NCI-H2029 treated with DMSO at 0.1 percent for 48 hours (cell line): ENCODE data around the gene MXI1.
A peak's percentile ranks its signal among the peaks of the same experiment; 100 is the strongest.

ENCODE experiments used
- DNase-seq: peaks from one replicate; lab custom pipeline; 2025; lab: John Stamatoyannopoulos, UW

MXI1 gene

DNA sequence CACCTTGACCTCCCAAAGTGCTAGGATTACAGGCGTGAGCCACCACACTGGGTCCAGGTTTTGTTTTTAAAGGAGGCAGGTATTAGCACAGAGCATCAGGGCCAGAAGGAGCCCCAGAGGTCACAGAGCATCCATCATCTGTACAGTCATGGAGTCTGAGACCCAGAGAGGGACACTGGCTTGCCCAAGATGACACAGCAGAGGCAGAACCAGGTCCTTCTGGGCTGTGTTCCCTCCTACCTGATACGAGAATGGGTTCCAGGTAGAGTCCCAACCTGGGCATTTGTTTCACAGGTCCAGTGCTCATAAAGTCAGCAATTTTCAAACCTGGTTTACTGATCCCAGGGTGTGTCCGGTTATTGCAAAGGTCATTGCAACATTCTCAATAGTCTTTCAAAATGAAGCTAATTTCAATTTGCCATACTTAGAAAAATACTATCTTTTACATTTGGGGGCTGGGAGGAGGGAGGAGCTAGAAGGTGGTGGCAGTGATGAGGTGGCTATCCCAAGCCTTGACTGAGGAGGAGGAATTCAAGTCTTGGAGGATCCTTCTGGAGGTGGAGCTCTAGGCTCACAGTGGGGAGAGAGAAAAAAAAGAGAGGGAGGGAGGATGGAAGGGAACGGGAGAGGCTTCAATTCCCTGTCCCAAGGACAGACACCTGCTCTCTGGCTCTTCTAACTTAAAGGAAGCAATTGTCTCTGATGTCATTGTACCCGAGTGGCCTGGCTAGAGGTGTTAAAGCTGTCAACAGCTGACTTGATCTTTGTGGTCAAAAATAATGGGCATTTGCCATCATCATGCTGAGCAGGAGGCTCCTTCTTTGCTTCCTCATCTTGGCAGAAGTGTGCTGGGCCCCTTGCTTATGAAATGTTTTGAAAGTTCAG lies 8.1 kb downstream of the MXI1 start:
- no peak for DNase-seq

DNA sequence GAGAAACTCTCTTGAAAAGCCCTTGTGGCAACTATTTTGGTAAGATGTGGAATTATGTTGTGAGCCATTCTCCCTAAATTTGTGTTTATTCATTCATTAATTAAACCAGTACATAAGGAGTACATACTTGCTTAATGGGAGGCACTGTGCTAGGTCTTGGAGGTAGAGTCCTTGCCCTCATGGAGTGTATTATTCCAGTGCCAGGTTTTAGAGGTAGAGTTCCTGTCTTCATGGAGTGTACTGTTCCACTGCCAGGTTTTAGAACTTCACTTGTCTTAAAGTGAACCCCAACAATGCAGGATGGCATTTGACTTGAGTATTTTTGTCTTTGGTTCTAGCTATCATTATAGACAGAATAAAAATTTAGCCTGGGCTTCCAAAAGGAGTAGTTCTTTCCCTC lies 8.8 kb downstream of the MXI1 start:
- DNase-seq: no peak

DNA sequence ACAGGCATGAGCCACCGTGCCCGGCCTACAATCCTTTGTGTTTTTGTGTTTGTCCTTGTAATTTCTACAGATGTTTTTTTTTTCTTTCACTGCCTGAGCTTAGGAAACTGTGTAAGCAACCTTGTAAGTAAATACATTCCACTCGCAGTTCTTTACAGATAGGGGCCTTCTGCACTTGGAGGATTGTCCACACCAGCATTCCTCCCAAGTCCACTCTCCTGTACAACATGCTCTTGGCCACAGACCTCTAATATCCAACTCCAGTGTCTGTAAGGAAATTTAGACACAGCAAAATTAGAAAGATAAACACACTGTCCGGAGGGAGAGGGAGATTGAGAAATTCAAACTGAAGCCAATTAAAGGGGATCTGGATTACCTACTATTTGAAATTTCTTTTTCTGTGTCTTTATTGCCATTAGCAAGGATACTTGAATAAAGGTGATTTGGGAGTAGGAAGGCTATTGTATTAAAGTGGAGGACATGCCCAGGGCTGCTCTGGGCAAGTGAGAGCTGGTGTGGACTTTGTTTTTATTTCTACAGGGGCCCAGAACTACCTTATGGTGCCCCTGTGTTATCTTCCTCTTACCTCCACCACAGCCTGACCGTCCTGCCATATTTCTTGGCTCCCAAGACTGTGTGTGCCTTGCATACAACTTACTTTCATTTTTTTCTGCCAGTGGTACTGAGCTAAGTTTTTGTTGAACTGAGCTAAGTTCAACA lies 9.7 kb downstream of the MXI1 start:
- DNase-seq: no peak

DNA sequence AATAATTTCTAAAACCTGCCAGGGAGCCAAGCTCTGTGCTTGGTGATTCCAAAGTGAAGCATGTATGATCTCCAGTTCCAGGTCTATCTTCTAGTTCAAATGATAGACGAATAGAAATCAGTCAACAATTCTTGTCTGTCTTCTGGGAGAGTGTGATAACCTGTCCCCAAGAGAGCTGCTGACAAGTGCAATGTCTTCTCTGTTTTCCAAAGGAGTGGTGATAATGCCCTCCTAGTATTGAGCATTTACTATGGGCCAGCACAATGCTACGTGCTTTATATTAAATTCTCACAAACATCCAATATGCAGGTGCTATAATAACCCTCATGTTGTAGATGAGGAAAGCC lies 10.2 kb downstream of the MXI1 start:
- no peak for DNase-seq

DNA sequence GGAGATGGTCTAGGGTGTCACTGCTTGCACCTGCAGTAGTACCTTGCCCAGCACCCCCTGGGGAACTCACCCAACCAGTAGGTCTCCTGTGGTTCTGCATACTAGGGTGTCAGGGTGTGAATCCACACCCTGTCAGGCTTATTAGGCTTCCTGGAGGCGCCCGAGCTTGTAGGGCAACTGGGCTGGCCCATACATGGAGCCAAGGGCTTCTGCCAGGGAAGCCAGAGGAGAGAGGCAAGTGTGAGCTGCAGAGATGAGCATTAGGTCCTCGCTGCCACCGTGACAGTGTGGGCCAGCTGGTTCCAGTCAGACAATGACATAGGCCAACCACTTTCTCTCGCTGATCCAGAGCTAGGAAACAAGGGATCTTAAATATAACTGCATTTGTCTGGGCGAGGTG lies 11.2 kb downstream of the MXI1 start:
- no peak for DNase-seq

DNA sequence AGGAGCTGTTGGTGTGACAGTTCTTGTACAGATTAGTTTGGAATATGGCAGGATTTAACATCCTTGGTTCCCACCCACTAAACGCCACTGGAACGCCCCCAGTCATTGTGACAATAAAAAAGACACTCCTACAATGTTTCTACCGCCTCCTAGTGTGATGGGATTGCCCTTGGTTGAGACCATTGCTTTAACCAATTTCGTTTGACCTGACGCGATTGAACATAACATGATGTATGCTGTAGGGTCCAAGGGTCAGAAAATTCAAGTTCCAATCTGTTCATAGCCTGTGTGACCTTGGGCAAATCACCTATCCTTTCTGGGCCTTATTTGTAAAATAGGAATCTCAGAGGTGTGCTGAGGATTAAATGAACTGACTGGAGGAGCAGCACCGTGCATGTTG lies 12.5 kb downstream of the MXI1 start:
- DNase-seq: no peak

DNA sequence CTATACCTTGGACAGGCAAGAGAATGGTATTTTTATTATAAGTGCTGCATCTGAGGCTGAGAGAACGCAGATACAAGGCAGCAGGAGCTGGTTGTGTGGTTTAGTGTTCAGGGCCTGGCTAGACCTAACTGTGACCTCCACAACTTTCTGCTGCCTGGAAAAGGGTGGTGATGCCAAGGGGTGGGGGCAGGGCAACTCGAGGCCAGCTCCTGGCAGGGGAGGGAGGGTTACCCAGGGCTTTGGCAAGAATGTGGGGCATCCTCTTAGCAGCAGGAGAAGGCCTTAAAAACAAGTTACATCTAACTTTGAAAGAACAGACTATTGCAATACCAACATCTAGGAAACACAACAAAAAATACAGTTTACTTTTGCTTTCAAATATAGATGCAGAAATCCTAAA lies 13.0 kb downstream of the MXI1 start:
- DNase-seq: no peak

DNA sequence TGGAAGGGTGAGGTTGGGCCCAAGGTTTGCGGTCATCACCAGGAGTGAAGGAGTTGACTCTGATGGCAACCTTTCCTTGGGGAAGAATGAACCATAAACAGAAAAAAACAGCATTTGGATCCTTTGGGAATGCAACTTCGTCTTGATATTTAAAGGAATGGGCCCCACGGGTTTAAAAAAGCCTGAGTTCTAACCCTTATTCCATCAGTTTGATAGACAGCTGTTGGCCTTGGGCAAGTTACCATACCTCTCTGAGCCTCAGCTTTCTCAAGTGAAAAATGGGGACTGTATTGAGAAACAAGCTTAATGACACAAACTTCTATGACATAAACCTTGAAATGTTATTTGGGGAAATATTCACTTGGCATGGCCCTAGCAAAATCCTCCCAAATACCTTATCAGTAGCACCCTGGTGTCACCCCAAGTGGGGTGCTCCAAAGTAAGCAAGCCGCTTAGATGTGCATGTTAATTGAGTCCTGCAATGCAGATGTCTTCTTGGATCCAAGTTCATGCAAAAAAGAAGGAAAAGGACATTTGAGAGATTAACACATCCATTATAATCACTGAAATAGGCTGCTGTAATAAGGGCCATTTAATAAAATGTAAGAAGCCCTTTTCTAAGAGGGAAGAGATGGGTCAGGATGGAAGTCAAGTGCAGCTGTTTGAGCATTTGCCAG lies 13.8 kb downstream of the MXI1 start:
- DNase-seq: no peak

DNA sequence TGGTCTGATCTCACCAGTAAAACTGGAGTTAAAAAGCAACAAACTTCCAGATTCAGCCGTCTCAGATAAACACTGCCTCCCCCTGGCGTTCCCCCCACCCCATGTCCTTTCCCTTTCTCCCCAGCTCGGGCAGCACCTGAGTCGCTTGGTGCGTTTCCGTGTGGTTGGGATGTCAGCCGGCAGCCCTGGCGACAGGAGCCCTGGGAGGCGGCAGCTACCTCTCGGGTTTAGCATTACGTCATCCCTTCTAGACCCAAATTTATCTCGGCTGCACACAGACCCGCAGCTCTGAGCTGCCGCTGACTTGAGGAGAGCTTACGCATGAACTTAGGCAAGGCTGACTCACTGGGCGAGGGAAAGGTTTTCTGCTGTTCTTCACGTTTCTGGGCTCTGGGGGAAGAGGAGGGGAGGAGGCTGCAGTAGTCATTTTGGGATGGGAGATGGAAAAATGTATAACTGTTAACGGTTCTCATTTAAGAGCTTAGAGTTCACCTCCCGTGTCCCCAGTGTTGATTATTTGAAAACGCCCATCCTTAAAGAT lies 14.4 kb downstream of the MXI1 start:
- DNase-seq: no peak

DNA sequence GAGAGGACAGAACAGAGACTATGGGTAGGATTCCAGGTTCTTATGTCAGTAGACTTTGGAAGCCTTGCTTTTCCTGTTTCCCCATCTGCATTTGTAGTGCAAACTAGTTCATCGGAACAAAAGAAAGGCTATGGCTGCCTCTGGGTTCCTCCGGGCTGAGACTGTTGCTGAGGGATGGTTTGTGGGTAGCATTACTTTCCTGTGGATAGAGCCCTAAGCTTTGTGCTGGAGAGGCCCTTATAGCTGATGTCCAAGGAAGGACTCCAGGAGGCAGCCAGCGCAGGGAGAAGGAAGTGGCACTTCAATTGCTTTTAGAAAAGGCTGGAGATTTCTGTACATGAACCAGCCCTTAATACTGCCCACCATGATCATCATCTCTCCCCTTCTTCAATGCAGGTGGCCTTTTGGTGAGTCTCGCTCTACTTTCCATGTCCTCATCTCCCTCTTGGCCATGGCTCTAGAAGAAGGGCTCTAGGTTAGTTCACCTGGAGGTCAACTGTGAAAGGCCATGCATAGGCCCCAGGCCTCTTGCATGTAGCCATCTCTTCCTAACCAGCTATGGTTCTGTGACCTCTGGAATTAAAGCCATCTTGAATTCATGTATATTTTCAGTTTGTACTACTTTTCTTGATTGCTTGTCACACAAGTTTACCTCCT lies 15.4 kb downstream of the MXI1 start:
- no peak for DNase-seq

DNA sequence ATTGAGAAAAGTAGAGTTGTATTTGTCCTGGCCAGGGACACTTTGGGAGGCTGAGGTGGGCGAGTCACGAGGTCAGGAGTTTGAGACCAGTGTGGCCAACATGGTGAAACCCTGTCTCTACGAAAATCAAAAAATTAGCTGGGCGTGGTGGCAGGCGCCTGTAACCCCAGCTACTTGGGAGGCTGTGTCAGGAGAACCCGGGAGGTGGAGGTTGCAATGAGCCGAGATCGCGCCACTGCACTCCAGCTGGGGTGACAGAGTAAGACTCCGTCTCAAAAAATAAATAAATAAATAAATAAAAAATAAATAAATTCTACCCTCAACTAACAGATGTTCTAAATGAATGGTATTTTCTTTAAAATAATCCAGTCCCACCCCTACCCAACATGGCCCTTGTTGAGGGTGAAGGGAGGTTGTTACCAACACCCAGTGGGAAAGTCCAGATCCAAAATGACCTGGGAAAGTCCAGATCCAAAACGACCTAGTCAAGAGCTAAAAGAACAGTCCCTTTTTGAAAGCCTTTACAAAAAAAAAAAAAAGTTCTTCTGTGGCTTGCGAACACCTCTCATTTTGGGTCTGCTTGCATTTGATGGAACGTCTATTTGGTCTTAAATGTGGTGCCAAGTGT lies 16.0 kb downstream of the MXI1 start:
- no peak for DNase-seq

DNA sequence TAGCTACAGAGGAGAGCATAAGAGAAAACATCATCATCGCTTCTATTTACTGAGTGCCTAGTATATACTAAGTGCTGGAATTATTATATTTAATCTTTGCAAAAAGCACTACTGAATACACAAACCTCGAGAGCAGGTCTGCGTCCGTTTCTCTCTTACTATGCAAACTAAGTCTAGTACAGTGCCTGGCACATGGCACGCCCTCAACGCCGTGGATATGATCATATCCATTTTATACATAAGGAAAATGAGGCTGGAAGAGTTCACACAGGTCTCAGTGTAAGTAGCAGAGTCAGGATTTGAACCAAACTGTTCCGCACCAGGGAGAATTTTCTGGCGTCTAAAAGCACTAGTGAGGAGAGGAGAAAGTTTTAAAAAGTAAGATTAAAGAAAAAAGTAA lies 17.6 kb downstream of the MXI1 start:
- no peak for DNase-seq

DNA sequence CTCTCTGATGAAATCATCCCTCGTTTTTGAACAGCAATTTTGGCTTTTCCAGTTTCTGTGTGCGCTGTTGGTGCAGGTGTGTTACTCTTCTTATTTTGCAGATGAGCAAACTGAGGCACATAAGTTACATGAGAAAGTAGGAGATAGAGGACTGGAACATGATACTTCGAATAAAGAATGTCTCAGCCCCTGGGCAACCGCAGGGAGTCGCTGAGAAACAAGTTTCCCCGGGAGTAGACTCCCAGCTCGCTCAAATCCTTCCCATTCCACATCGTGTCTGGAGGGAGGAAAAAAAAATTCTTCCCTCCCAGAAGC lies 18.0 kb downstream of the MXI1 start:
- no peak for DNase-seq

DNA sequence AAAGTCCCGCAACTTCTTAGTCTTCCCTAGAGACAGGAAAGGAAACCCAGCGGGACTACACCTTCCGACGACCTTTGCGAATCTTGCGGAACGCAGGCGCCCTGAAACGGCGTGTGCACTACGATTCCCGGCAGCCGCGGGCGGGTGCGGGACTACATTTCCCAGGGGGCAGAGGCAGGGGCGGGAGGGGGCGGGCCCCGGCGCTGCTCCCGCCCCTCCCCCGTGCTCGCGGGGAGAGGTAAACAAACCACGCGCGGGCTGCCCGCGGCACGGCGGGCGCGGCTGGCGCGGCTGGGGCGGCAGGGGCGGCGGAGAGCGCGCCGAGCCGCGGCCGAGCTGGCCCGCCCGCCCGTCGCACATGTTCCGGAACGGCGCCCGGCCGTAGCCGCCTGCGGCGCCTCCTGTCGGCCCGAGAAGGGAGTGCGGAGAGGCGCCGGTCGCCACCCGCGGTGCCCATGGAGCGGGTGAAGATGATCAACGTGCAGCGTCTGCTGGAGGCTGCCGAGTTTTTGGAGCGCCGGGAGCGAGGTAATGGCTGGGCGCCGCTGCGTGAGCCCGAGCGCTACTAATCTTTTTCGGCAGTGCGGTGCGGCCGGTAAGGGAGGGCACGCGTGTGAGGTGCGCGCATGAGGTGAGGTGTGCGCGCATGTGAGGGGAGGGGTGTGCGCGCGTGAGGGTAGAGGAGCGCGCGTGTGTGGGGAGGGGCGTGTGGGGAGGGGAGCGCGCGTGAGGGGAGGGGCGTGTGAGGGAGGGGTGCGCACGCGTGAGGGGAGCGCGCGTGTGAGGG lies 18.5 kb downstream of the MXI1 start:
- no peak for DNase-seq

DNA sequence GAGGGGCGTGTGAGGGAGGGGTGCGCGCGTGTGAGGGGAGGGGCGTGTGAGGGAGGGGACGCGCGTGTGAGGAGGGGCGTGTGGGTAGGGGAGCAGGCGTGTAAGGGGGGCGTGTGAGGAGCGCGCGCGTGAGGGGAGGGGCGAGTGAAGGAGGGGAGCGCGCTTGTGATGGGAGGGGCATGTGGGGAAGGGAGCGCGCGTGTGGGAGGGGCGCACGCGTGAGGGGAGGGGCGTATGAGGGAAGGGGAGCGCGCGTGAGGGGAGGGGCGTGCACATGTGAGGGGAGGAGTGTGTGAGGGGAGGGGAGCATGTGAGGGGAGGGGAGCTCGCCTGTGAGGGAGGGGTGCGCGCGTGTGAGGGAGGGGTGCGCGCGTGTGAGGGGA lies 19.1 kb downstream of the MXI1 start:
- DNase-seq: peak; percentile 15

DNA sequence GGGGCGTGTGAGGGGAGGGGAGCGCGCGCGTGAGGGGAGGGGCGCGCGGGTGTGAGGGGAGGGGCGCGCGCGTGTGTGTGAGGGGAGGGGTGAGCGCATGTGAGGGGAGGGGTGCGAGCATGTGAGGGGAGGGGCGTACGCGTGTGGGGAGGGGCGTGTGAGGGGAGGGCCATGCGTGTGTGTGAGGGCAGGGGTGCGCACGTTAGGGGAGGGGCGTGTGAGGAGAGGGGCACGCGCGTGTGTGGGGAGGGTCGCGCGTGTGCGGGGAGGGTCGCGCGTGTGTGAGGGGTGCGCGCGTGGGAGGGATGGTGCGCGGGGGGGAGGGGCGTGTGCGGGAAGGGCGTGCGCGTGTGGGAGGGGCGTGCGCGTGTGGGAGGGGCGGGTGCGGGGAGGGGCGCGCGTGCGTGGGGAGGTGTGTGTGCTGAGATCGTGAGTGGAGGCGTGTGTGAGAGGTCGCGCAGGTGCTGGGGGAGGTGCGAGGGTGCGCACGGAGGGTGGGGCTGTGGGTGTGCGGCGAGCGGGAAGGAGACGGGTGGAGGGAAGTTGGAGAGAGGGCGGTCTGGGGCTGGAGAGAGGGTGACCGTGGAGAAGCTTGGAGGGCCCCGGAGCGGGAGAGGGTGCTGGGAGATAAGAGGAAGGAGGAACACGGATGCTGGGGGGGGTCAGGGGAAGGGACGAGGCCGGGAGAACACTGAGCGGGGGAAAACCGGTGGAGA lies 19.7 kb downstream of the MXI1 start:
- DNase-seq: no peak

DNA sequence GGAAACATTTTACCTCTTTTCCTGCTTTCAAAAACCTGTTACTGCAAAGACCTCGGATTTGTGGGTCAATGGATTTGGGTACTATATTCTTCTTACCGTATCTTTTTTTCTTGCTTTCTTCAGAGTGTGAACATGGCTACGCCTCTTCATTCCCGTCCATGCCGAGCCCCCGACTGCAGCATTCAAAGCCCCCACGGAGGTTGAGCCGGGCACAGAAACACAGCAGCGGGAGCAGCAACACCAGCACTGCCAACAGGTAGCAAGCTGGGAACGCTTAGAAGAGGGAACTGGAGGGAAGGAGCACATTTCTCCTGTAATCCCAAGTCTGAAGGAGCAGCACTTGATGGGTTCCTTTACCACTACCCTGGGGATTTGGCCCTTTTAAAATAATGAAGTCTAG lies 20.7 kb downstream of the MXI1 start:
- no peak for DNase-seq

DNA sequence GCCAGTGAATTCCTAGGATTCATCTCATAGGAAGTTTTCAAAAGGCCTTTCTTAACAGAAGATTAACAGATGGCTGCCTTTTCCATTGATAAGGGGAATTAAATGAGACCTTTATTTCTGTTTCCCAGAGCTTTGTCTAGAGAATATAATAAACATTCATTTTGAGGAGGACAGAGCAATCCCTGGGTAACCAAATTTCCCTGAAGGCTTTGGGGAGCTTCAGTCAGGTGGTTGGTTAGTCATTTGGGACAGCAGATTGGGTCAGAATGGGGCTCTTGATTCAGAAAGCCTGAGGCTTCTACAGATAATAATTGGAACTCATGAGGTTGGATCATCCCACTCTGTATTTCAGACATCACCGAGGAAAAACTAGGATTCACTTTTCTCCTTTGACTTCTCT lies 21.8 kb downstream of the MXI1 start:
- no peak for DNase-seq

DNA sequence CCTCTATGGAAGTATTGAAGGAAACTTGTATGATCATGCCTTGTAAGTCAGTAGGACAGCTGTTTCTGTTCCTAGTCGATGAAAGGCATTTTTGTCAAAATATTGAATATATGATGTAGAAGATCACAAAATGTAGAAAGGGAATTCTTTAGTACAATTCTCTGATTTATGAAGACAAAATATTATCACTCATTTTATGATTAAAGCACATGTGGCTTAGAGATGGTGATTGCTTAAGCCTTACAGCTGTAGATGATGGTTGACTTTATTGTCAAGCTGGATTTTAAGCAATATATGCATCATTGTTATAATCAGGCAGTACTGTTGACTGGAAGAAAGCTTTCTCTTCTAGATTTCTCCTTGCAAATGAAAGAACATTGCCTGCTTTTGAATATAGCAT lies 26.4 kb downstream of the MXI1 start:
- DNase-seq: no peak

DNA sequence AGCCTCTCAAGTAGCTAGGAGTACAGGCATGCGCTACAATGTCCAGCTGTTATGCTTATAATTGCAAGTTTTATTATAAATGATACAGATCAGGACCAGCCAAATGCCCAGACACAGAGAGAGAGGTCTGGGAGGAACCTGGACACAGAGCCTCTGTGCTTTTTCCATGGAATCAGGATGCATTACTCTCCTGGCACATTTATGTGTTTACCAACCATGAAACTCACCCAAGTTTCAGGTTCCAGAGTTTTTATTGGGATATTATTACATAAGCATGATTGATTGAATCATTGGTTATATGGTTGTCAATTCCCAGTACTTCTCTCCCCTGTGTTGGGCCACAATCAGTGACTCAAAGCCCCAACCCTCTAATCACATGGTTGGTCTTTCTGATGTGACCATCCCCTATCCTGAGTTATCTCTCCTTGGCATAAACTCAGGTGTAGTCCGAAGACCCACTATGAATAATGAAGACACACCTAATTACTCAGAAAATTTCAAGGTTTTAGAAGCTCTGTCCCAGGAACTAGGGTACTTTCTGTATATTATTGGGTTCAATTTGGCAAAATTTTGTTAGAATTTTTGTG lies 30.6 kb downstream of the MXI1 start:
- DNase-seq: no peak
